GM18505 (cell line): ENCODE data around the gene SPAG9.

Experiments used
- ATAC-seq: cut with Tn5 transposase; IDR thresholded peaks from one replicate; pipeline ENCODE4 v1.9.1; 2021; ENCODE audit not compliant: unreplicated experiment
- POLR2A ChIP-seq: IDR thresholded peaks from 4 replicates; pipeline ENCODE4 v1.6.1; 2011; ENCODE audit warnings: borderline replicate concordance; ENCODE audit not compliant: insufficient read depth, insufficient read length; ENCODE audit errors: extremely low read depth

The SPAG9 gene

GRCh38 chr17:51120739-51121619 lies at the start of gene SPAG9:
Gene SPAG9 (minus strand): TSS chr17:51120868. CDS start chr17:51120656, 212 bp downstream.
- peak; percentile 71 for ATAC-seq
- TF ChIP-seq POLR2A = peak; percentile 85

GRCh38 chr17:51169340-51169739 lies 48.7 kb upstream of the SPAG9 start:
- ATAC-seq = no peak
- no peak for TF ChIP-seq POLR2A

- ATAC-seq = peak; percentile 43
- no peak for TF ChIP-seq POLR2A
These were observed 46.6 kb upstream of the SPAG9 start for GRCh38 chr17:51166987-51167931.

- ATAC-seq = peak; percentile 91
- TF ChIP-seq POLR2A = peak; percentile 80
These were observed 45.7 kb upstream of the SPAG9 start, which contains the start of gene NME2 for GRCh38 chr17:51166198-51166986. Gene NME2 (plus strand): TSS chr17:51166411. CDS start chr17:51166831, 420 bp downstream.

- no peak for ATAC-seq
- TF ChIP-seq POLR2A = no peak
These were observed 45.1 kb upstream of the SPAG9 start for GRCh38 chr17:51165680-51166197.

- TF ChIP-seq POLR2A = no peak
- no peak for ATAC-seq
These were observed 44.4 kb upstream of the SPAG9 start for GRCh38 chr17:51164911-51165679.

GRCh38 chr17:51161541-51161940 lies 40.9 kb upstream of the SPAG9 start:
- ATAC-seq = no peak
- TF ChIP-seq POLR2A = no peak

- no peak for ATAC-seq
- no peak for TF ChIP-seq POLR2A
These were observed 38.9 kb upstream of the SPAG9 start for GRCh38 chr17:51159604-51160003.

- ATAC-seq = no peak
- no peak for TF ChIP-seq POLR2A
These were observed 34.7 kb upstream of the SPAG9 start for GRCh38 chr17:51155416-51155815.

GRCh38 chr17:51154176-51154575 lies 33.5 kb upstream of the SPAG9 start:
- TF ChIP-seq POLR2A = no peak
- no peak for ATAC-seq

- ATAC-seq = peak; percentile 90
- peak; percentile 85 for TF ChIP-seq POLR2A
These were observed 32.8 kb upstream of the SPAG9 start, which contains the start of gene NME1 for GRCh38 chr17:51153210-51154072. Gene NME1 (plus strand): TSS chr17:51153559. CDS start chr17:51155655, 2,096 bp downstream.
